NT2/D1 (cell line): Measurements from ENCODE around the gene FZD4.

Source experiments
- DNase-seq: peaks from one replicate; pipeline ENCODE4 v3.0.0-alpha.2; 2011; ENCODE audit warnings: low read depth, low spot score
- H3K27me3 ChIP-seq: 2 replicates; pipeline ENCODE4 v1.6.0; 2011; ENCODE audit warnings: mild to moderate bottlenecking; ENCODE audit not compliant: insufficient read length, insufficient read depth
- H3K36me3 ChIP-seq: 2 replicates; pipeline ENCODE4 v1.6.1; 2011; ENCODE audit warnings: mild to moderate bottlenecking, low read length, mixed read lengths; ENCODE audit not compliant: insufficient read depth, insufficient read length
- H3K4me1 ChIP-seq: 2 replicates; pipeline ENCODE4 v1.5.1; 2011; ENCODE audit not compliant: insufficient read depth, insufficient read length
- H3K4me3 ChIP-seq: 2 replicates; pipeline ENCODE4 v1.5.1; 2011; ENCODE audit warnings: low read depth; ENCODE audit not compliant: insufficient read length
- H3K9ac ChIP-seq: 2 replicates; pipeline ENCODE4 v1.6.0; 2011; ENCODE audit warnings: low read depth; ENCODE audit not compliant: insufficient read length
- H3K9me3 ChIP-seq: 2 replicates; pipeline ENCODE4 v1.5.1; 2011; ENCODE audit warnings: mild to moderate bottlenecking, low read length; ENCODE audit not compliant: insufficient read depth
- SUZ12 ChIP-seq: IDR thresholded peaks from 2 replicates; pipeline ENCODE4 v1.6.1; 2011; ENCODE audit not compliant: insufficient read length, insufficient read depth; ENCODE audit errors: extremely low read depth
- YY1 ChIP-seq: IDR thresholded peaks from 2 replicates; pipeline ENCODE4 v1.6.1; 2011; ENCODE audit not compliant: insufficient read length, insufficient read depth
- ZNF274 ChIP-seq: IDR thresholded peaks from 2 replicates; pipeline ENCODE4 v1.6.1; 2011; ENCODE audit warnings: mild to moderate bottlenecking, low read depth, low read length

Gene FZD4

GRCh38 chr11:86912238-86912637 is 43.0 kb downstream of the FZD4 start:
- no peak for DNase-seq
- Histone ChIP-seq H3K4me3 (no peak overlapping the region), H3K9me3 (no peaks in the 10 kb centered on the region; the same call in 1 of the 2 replicates), H3K27me3 (no peaks in the 10 kb centered on the region), H3K4me1 (no peaks in the 10 kb centered on the region), H3K36me3 (no peaks in the 10 kb centered on the region), H3K9ac (no peak overlapping the region)
- TF ChIP-seq YY1 (no peak), ZNF274 (no peak), SUZ12 (no peak)

GRCh38 chr11:86910592-86910991 is 44.6 kb downstream of the FZD4 start:
- H3K9ac ChIP-seq, result no peak overlapping the region
- no peaks in the 10 kb centered on the region for H3K4me1 ChIP-seq
- TF ChIP-seq YY1 (no peak), SUZ12 (no peak), ZNF274 (no peak)
- H3K36me3 ChIP-seq, result no peaks in the 10 kb centered on the region
- no peak for DNase-seq
- no peaks in the 10 kb centered on the region; the same call in 1 of the 2 replicates for H3K9me3 ChIP-seq
- H3K27me3 ChIP-seq, result no peaks in the 10 kb centered on the region
- H3K4me3 ChIP-seq, result no peak overlapping the region

GRCh38 chr11:86906198-86906597 is 49.0 kb downstream of the FZD4 start:
- Histone ChIP-seq H3K36me3 (no peaks in the 10 kb centered on the region), H3K4me3 (no peak overlapping the region), H3K27me3 (no peaks in the 10 kb centered on the region), H3K9ac (no peak overlapping the region), H3K9me3 (no peaks in the 10 kb centered on the region), H3K4me1 (no peaks in the 10 kb centered on the region)
- DNase-seq, result no peak
- no peak for TF ChIP-seq YY1
- TF ChIP-seq SUZ12, result no peak
- TF ChIP-seq ZNF274, result no peak

GRCh38 chr11:86905252-86905651 is 49.9 kb downstream of the FZD4 start:
- Histone ChIP-seq H3K27me3 (no peaks in the 10 kb centered on the region), H3K4me3 (no peak overlapping the region), H3K4me1 (no peaks in the 10 kb centered on the region), H3K36me3 (no peaks in the 10 kb centered on the region), H3K9ac (no peak overlapping the region), H3K9me3 (no peaks in the 10 kb centered on the region)
- DNase-seq, result no peak
- TF ChIP-seq YY1 (no peak), SUZ12 (no peak), ZNF274 (no peak)

GRCh38 chr11:86904001-86904400 is 51.2 kb downstream of the FZD4 start:
- Histone ChIP-seq H3K36me3 (no peaks in the 10 kb centered on the region), H3K4me3 (no peak overlapping the region), H3K9me3 (no peaks in the 10 kb centered on the region), H3K27me3 (no peaks in the 10 kb centered on the region), H3K4me1 (no peaks in the 10 kb centered on the region), H3K9ac (no peak overlapping the region)
- no peak for DNase-seq
- TF ChIP-seq SUZ12 (no peak), ZNF274 (no peak), YY1 (no peak)

- no peak for DNase-seq
- Histone ChIP-seq H3K9ac (no peak overlapping the region), H3K9me3 (no peaks in the 10 kb centered on the region), H3K27me3 (no peaks in the 10 kb centered on the region), H3K4me3 (no peak overlapping the region), H3K4me1 (no peaks in the 10 kb centered on the region), H3K36me3 (no peaks in the 10 kb centered on the region)
- no peak for TF ChIP-seq ZNF274
These were observed 52.9 kb downstream of the FZD4 start for GRCh38 chr11:86902345-86902744.

- TF ChIP-seq YY1, result no peak
- TF ChIP-seq ZNF274, result no peak
- no peak for TF ChIP-seq SUZ12
- Histone ChIP-seq H3K27me3 (no peaks in the 10 kb centered on the region), H3K36me3 (no peaks in the 10 kb centered on the region), H3K4me1 (no peaks in the 10 kb centered on the region), H3K9ac (no peak overlapping the region), H3K9me3 (no peaks in the 10 kb centered on the region), H3K4me3 (no peak overlapping the region)
- DNase-seq, result no peak
These were observed 53.6 kb downstream of the FZD4 start for GRCh38 chr11:86901599-86901998.

- Histone ChIP-seq H3K36me3 (no peaks in the 10 kb centered on the region), H3K27me3 (no peaks in the 10 kb centered on the region), H3K9ac (no peak overlapping the region), H3K9me3 (no peaks in the 10 kb centered on the region), H3K4me3 (no peak overlapping the region), H3K4me1 (no peaks in the 10 kb centered on the region)
- DNase-seq, result no peak
- TF ChIP-seq SUZ12 (no peak), YY1 (no peak), ZNF274 (no peak)
These were observed 55.0 kb downstream of the FZD4 start for GRCh38 chr11:86900162-86900561.
